K562 (cell line): ENCODE data around the gene PRPF6. TPM values are rescaled to one million over a fixed set of nuclear protein-coding genes. Genes with fewer than 3 reads are reported as not detected.
A peak's percentile ranks its signal among the peaks of the same experiment; 100 is the strongest.

Source experiments
- BCLAF1 ChIP-seq, 2 experiments: fragments of 450-650 bp in 1 of 2; IDR thresholded peaks; 2 replicates each; pipeline ENCODE4 v1.6.1; 2011 to 2017; ENCODE audit warnings: low read depth in 2 of 2, antibody characterized with exemption in 1 of 2, borderline replicate concordance in 1 of 2, low read length in 1 of 2, mild to moderate bottlenecking in 1 of 2, mixed read lengths in 1 of 2; ENCODE audit not compliant: control insufficient read depth in 1 of 2
- BRF2 ChIP-seq: IDR thresholded peaks from 3 replicates; pipeline ENCODE4 v1.6.1; 2011; ENCODE audit warnings: borderline replicate concordance, mild to moderate bottlenecking; ENCODE audit not compliant: insufficient read length, insufficient read depth
- CBFA2T2 ChIP-seq: fragments of 450-650 bp; conservative IDR thresholded peaks from 2 replicates; pipeline ENCODE4 v1.6.1; 2017; ENCODE audit warnings: mild to moderate bottlenecking
- ELF2 ChIP-seq: fragments of 250-450 bp; sonication (Bioruptor Pico); IDR thresholded peaks from 2 replicates; pipeline ENCODE4 v1.5.0; 2021; ENCODE audit warnings: mild to moderate bottlenecking
- FOXA1 ChIP-seq: fragments of 450-650 bp; IDR thresholded peaks from 2 replicates; pipeline ENCODE4 v1.6.1; 2016; ENCODE audit warnings: mild to moderate bottlenecking, borderline replicate concordance
- FOXA3 ChIP-seq, 2 experiments: fragments of 450-650 bp in 1 of 2; sonication (generic) in 1 of 2; formaldehyde crosslinking; IDR thresholded peaks in 1 of 2; conservative IDR thresholded peaks in 1 of 2; 2 replicates each; pipeline versions ENCODE4 v1.4.0 to v1.8.0; 2020 to 2022; ENCODE audit warnings: mild to moderate bottlenecking in 2 of 2, missing genetic modification reagents in 1 of 2
- NR2C1 ChIP-seq, 2 experiments: fragments of 450-650 bp; IDR thresholded peaks; 2 replicates each; pipeline ENCODE4 v1.6.1; 2017; ENCODE audit warnings: mild to moderate bottlenecking in 2 of 2, antibody characterized with exemption in 1 of 2, inconsistent platforms in 1 of 2, missing compliant biosample characterization in 1 of 2, missing genetic modification characterization in 1 of 2
- RBFOX2 ChIP-seq: fragments of 200-400 bp; formaldehyde crosslinking; IDR thresholded peaks from 2 replicates; pipeline ENCODE4 v1.6.1; 2017; ENCODE audit warnings: low read depth, mild to moderate bottlenecking, low read length, moderate library complexity
- RBM17 ChIP-seq: fragments of 200-400 bp; formaldehyde crosslinking; IDR thresholded peaks from 2 replicates; pipeline ENCODE4 v1.6.1; 2017; ENCODE audit warnings: low read depth, mild to moderate bottlenecking, low read length, borderline replicate concordance
- RBM25 ChIP-seq: fragments of 200-400 bp; formaldehyde crosslinking; IDR thresholded peaks from 2 replicates; pipeline ENCODE4 v1.6.1; 2018; ENCODE audit warnings: low read length, low read depth, moderate library complexity; ENCODE audit not compliant: severe bottlenecking
- TEAD1 ChIP-seq, 2 experiments: fragments of 450-650 bp in 1 of 2; sonication (generic) in 1 of 2; formaldehyde crosslinking; IDR thresholded peaks; 2 replicates each; pipeline versions ENCODE4 v1.4.0 to v1.8.0; 2020 to 2022; ENCODE audit warnings: mild to moderate bottlenecking in 2 of 2, missing genetic modification reagents in 1 of 2
- ZNF217 ChIP-seq: sonication (generic); formaldehyde crosslinking; IDR thresholded peaks from 2 replicates; pipeline ENCODE4 v1.8.0; 2022; ENCODE audit warnings: mild to moderate bottlenecking, missing genetic modification reagents
- polyA plus RNA-seq, 8 experiments: library from polyadenylated mRNA; depleted of rRNA in 4 of 8; stranded (reverse) in 5 of 8; unstranded in 3 of 8; fragments of >200 nt; fragmentation: Nextera tagmentation in 2 of 8; fragmentation: Illumina TruSeq in 1 of 8; extraction: Ambion mirVana in 2 of 8; extraction: Trizol in 1 of 8; gene quantifications; 2 replicates each; pipeline versions ENCODE4 v1.2.1 to v1.2.3, GENCODE V29; 2011 to 2014; ENCODE audit warnings: inconsistent platforms in 1 of 8, missing spikeins in 1 of 8
- total RNA-seq, 7 experiments: library from RNA; depleted of rRNA in 6 of 7; stranded (reverse); fragments of >200 nt in 6 of 7; fragmentation: Illumina TruSeq in 2 of 7; extraction: Trizol in 2 of 7; gene quantifications; 2 replicates each; pipeline versions ENCODE4 v1.2.1 to v1.2.3, GENCODE V29; 2011 to 2021; ENCODE audit warnings: low replicate concordance in 1 of 7
- TF ChIP-seq, protein P1 (sequence below): sonication (generic); formaldehyde crosslinking; IDR thresholded peaks from 2 replicates; pipeline ENCODE4 v1.8.1; 2023; ENCODE audit warnings: mild to moderate bottlenecking, missing genetic modification reagents
- TF ChIP-seq, protein P2 (sequence below): sonication (generic); formaldehyde crosslinking; IDR thresholded peaks from 2 replicates; pipeline ENCODE4 v1.8.1; 2023; ENCODE audit warnings: mild to moderate bottlenecking, missing genetic modification reagents

PRPF6 gene
- total and polyA plus RNA-seq, 9 of the 15 experiments (the other 6 are each of a cell fraction or from before 2014, with no cell fraction given): 4.2 to 83.2 (median 59.9) TPM

GRCh38 chr20:63955827-63956663 lies 24.9 kb upstream of the PRPF6 start, which contains the start of gene UCKL1 (continued):
- TF ChIP-seq, protein P1, sequence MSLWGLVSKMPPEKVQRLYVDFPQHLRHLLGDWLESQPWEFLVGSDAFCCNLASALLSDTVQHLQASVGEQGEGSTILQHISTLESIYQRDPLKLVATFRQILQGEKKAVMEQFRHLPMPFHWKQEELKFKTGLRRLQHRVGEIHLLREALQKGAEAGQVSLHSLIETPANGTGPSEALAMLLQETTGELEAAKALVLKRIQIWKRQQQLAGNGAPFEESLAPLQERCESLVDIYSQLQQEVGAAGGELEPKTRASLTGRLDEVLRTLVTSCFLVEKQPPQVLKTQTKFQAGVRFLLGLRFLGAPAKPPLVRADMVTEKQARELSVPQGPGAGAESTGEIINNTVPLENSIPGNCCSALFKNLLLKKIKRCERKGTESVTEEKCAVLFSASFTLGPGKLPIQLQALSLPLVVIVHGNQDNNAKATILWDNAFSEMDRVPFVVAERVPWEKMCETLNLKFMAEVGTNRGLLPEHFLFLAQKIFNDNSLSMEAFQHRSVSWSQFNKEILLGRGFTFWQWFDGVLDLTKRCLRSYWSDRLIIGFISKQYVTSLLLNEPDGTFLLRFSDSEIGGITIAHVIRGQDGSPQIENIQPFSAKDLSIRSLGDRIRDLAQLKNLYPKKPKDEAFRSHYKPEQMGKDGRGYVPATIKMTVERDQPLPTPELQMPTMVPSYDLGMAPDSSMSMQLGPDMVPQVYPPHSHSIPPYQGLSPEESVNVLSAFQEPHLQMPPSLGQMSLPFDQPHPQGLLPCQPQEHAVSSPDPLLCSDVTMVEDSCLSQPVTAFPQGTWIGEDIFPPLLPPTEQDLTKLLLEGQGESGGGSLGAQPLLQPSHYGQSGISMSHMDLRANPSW (CRISPR knock-in tag): no peak
- TF ChIP-seq FOXA1: no peak
- TF ChIP-seq RBM25: no peak
- 0 out of 2 replicates have a peak, but pooled peaks have one; percentile 25 for TF ChIP-seq CBFA2T2
- no peak for TF ChIP-seq NR2C1 (IDR thresholded peaks at IDR 0.05)
- peak; percentile 79 for TF ChIP-seq NR2C1 (tag; IDR thresholded peaks at IDR 0.05)
- peak; percentile 85 for TF ChIP-seq RBFOX2
- TF ChIP-seq FOXA3 (CRISPR knock-in tag; conservative IDR thresholded peaks at IDR 0.05 in 1 of 2, IDR thresholded peaks at IDR 0.05 in 1 of 2): peak in 1 of 2 experiments; percentile 77; a peak in 2 of 4 replicates
- TF ChIP-seq BCLAF1 (IDR thresholded peaks at IDR 0.05; ENCODE audit: borderline replicate concordance in 1 of 2, control insufficient read depth in 1 of 2, low read depth in 2 of 2, low read length in 1 of 2): 0 out of 4 replicates have a peak, but pooled peaks of 1 of the 2 experiments have one; percentile 66
- TF ChIP-seq TEAD1 (CRISPR knock-in tag; IDR thresholded peaks at IDR 0.05): peak; percentile 50 to 79; a peak in 2 of 4 replicates
- no peak for TF ChIP-seq ELF2
- TF ChIP-seq RBM17: no peak
- no peak for TF ChIP-seq ZNF217 (CRISPR knock-in tag)
- no peak for TF ChIP-seq BRF2
- TF ChIP-seq, protein P2, sequence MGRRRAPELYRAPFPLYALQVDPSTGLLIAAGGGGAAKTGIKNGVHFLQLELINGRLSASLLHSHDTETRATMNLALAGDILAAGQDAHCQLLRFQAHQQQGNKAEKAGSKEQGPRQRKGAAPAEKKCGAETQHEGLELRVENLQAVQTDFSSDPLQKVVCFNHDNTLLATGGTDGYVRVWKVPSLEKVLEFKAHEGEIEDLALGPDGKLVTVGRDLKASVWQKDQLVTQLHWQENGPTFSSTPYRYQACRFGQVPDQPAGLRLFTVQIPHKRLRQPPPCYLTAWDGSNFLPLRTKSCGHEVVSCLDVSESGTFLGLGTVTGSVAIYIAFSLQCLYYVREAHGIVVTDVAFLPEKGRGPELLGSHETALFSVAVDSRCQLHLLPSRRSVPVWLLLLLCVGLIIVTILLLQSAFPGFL (CRISPR knock-in tag): peak; percentile 71; the same call in 1 of the 2 replicates
